Activated CD4-positive, alpha-beta T cell treated with anti-CD3 and anti-CD28 coated beads, Interleukin-2, Interleukin-4, amounts not matched to agents 100 ng/mL and 50 ng/mL, durations not matched to agents 16 hours and 8 hours (primary cell): ENCODE results near the gene CHMP2B.
"Not testable (repeated sequence)": the region's sequence is repeated elsewhere in the genome, so short reads cannot be mapped to it uniquely, and the experiment has no call there.

Experiments used
- DNase-seq: peaks from one replicate; pipeline ENCODE4 v3.0.0-alpha.2; 2020; ENCODE audit warnings: low spot score

The CHMP2B gene

DNA sequence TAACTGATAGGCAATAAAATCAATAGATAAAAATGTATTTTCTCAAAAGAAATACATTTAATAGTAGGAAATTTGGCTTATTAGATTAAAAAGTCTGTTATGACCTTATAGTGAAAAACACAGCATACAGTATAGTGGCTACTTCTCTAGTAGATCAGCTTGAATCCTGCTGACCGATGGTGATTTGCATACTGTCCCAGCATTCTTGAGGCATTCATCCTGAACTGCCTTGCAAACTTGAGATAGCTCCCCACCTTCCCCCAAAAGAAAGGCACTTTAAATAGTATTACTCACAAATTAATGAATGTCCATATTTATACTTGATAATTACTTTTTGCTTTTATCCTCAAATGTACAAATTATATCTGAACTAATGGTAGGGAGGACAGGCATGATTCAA lies 6.7 kb downstream of the CHMP2B start:
- DNase-seq: no peak

DNA sequence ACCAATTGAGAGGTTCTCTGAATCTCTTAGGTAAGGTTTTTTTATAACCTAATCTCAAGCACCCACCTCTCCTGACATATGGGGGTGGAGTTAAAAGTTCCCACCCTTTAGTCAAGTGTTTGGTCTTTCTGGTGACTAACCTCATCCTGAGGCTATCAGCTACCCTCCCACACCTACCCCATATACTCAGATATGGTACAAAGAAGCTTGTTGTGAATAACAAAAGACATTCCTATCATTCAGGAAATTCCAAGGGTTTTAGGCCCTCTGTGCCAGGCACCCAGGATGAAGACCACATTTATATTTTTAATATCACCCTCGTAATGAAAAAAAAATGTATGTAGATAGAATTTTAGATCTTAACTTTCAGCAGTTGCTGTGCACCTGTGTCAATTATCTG lies 9.0 kb downstream of the CHMP2B start:
- DNase-seq: no peak

- no peak for DNase-seq
Observed at GRCh38 chr3:87246662-87247429, 19.7 kb downstream of the CHMP2B start.

- DNase-seq: no peak
Observed at GRCh38 chr3:87247430-87247773, 20.3 kb downstream of the CHMP2B start.

DNA sequence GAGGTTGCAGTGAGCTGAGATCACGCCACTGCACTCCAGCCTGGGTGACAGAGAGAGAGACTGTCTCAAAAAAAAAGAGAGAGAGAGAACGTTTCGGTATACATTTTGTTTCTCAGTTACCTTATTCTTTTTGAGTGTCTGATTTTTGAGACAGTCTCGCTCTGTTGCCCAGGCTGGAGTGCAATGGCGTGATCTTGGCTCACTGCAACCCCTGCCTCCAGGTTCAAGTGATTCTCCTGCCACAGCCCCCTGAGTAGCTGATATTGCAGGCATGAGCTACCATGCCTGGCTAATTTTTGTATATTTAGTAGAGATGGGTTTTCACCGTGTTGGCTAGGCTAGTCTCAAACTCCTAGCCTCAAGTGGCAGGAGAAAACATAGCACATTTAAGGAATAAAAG lies 21.1 kb downstream of the CHMP2B start:
- not testable (repeated sequence) for DNase-seq

DNA sequence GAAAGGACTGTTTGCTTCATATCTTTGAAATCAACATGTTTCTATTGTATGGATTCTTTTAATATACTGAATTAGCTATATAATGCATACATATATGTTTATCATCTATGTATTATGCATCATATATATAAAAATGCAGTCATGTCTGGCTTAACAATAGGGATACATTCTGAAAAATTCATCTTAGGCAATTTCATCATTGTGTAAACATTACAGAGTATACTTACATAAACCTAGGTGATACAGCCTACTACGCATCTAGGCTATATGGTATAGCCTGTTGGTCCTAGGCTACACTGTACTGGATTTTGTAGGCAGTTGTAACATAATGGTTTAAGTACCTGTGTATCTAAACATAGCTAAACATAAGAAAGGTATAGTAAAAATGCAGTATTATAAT lies 21.7 kb downstream of the CHMP2B start:
- DNase-seq: no peak

DNA sequence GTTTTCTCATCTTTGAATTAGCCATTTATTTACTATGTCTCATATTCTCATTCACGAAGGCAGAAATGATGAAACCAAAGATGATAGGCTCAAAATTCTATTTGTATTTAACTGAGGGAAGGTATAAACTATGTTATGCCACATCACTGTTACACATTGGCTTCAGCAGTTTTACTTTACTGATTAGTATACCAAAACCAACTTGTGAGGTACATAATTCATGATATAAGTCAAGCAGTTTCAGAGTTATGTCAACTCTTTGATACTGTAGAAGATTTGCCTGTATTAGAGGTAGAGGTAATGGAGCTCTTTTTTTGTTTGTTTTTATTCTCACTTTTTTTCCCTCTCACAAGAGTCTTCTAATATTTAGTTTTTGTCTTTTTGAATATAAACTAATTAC lies 22.9 kb downstream of the CHMP2B start:
- no peak for DNase-seq

GRCh38 chr3:87260270-87260669 lies 33.2 kb downstream of the CHMP2B start:
- peak; percentile 47 for DNase-seq

- DNase-seq: no peak
Observed at GRCh38 chr3:87261925-87262324, 34.8 kb downstream of the CHMP2B start.

GRCh38 chr3:87267953-87268645 lies 41.0 kb downstream of the CHMP2B start:
- DNase-seq: no peak

GRCh38 chr3:87268646-87269211 lies 41.6 kb downstream of the CHMP2B start:
- no peak for DNase-seq

DNA sequence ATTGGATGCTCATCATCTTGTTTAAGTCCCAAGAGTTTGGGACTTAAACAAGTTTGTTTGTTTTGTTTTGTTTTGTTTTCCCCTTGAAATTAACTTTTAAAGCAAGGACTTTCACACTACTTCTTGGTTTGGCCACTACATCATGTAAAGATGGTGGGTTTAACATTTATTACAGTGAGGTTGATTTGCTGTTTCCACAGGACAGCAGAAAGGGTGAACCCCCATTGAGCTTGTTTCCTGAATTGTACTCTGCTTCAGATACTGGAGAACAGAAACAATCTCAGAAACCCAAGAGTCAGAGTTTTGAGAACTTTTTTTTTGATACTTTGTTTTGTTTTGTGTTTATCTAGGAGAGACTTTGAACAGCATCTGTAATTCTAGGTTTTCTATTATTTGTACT lies 42.6 kb downstream of the CHMP2B start:
- DNase-seq: no peak

- peak; percentile 25 for DNase-seq
Observed at GRCh38 chr3:87270908-87271700, 44.0 kb downstream of the CHMP2B start.

DNA sequence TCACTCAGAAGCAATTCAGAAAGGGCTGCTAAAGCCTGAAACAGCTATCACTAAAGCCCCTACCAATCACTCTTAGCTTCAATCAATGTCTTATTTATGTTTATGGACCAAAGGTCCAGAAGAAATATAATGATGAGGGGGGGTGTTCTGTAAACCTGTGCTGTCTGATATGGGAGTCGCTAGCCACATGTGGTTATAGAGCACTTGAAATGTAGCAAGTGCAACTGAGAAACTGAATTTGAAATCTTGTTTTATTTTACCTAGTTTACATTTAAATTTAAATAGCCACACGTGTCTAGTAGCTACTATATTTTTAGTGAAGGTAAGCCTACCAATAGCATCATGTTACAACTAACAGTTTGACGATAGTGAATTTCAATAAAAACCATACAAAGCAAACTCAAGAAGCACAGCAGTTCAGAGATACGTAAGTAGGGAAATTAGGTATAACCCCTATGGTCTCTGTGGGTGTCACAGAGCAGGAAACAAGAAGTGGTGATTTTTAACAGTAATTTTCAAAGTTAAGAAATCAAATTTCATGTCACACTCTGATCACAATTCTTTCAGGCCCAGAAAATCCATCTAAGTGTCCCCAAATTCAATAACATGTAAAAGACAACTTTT lies 45.7 kb downstream of the CHMP2B start:
- no peak for DNase-seq

DNA sequence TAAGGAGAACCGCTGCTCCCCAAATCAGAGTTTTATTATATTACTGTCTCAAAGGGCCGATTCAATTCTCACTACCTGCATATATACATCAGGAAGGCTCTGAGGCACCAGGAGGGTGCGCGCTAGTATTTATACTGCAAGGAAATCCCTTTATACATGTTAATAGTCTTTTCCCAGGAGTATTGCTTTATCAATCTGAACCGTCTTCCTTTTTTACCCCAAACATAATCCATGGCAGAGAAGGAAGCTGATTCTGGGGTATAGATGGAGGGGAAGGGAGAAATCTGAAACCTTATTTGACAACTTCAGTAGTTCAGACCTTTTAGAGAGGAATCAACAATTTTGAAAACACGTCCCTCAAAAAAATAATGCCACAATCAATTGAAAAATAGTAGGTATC lies 49.4 kb downstream of the CHMP2B start, which contains the start of gene POU1F1:
POU1F1 (minus strand) TSS at position 101 of the 400 bp plus-strand sequence. CDS start 122 bp downstream, outside the sequence.
- no peak for DNase-seq

GRCh38 chr3:87287011-87287410 lies 59.9 kb downstream of the CHMP2B start:
- DNase-seq: peak; percentile 28

GRCh38 chr3:87288446-87288845 lies 61.3 kb downstream of the CHMP2B start:
- no peak for DNase-seq

GRCh38 chr3:87298111-87298718 lies 71.1 kb downstream of the CHMP2B start:
- DNase-seq: peak; percentile 41

DNA sequence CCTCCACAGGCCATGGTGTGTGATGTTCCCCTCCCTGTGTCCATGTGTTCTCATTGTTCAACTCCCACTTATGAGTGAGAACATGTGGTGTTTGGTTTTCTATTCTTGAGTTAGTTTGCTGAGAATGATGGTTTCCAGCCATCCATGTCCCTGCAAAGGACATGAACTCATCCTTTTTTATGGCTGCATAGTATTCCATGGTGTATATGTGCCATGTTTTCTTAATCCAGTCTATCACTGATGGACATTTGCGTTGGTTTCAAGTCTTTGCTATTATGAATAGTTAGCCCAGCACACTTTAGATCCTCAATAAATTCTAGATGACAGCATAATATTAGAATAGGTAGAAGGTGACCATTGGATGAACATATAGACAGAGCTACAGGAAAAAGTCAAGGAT lies 77.9 kb downstream of the CHMP2B start:
- DNase-seq: not testable (repeated sequence)
